ENCODE data around the gene LRP5. TPM values are rescaled to one million over a fixed set of nuclear protein-coding genes. Genes with fewer than 3 reads are reported as not detected.

The LRP5 gene
- total and polyA plus RNA-seq, 5 donors from 2014 or later, result 0.22 to 1.3 (median 0.79) TPM; not detected in 1

DNA sequence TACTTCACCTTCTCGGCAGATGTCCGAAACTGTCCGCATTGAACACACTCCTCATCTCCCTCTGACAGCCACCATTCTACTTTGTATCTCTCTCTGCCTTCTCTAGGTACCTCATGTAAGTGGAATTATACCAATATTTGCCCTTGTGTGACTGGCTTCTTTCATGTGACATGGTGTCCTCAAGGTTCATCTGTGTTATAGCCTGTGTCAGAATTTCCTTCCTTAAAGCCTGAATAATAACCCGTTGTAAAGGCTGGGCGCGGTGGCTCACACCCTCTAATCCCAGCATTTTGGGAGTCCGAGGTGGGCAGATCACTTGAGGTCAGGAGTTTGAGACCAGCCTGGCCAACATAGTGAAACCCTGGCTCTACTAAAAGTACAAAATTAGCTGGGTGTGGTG is 107.8 kb downstream of the LRP5 start:
- H3K9me3 ChIP-seq (ENCODE audit: control insufficient read depth in 2 of 2, low read length in 2 of 2), result no peaks in the 10 kb centered on the region
- Mint-ChIP-seq H3K4me1 (peaks cover 0 to 4% (median 1%) of the 10 kb centered on the region in 4 donors), H3K27me3 (no peaks in the 10 kb centered on the region), H3K36me3 (peaks cover 10% of the 10 kb centered on the region), H3K9me3 (peaks cover 0 to 1% (median 0%) of the 10 kb centered on the region in 7 donors), H3K4me3 (peak overlapping the region in 1 of 4 donors; percentile 15), H3K27ac (no peak overlapping the region)
- H3K27me3 ChIP-seq (ENCODE audit: control insufficient read depth, insufficient read depth, low read length), result no peaks in the 10 kb centered on the region
- ATAC-seq (ENCODE audit: low read depth in 2 of 2), result no peak
- no peak for DNase-seq
- H3K4me3 ChIP-seq (ENCODE audit: low read depth, low read length), result no peak overlapping the region
- H3K36me3 ChIP-seq (ENCODE audit: control insufficient read depth, insufficient read depth, low read length), result no peaks in the 10 kb centered on the region
- no peak overlapping the region for H3K27ac ChIP-seq (ENCODE audit: insufficient read depth, low read length, poor library complexity, severe bottlenecking)
- no peaks in the 10 kb centered on the region for H3K4me1 ChIP-seq (ENCODE audit: control insufficient read depth, insufficient read depth, low read length, poor library complexity, severe bottlenecking)

DNA sequence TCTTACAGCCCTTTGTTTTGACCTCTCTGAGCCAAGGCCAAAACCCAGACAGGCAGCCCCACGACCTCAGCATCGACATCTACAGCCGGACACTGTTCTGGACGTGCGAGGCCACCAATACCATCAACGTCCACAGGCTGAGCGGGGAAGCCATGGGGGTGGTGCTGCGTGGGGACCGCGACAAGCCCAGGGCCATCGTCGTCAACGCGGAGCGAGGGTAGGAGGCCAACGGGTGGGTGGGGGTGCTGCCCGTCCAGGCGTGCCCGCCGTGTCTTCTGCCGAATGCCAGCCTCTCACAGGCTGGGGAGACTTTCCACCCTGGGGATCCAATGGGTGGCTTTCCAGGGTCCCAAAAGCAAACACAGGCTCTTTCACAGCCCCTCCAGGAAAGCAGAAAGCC is 111.1 kb downstream of the LRP5 start:
- H3K27ac ChIP-seq (ENCODE audit: insufficient read depth, low read length, poor library complexity, severe bottlenecking), result no peak overlapping the region
- no peak overlapping the region for H3K27ac Mint-ChIP-seq
- no peaks in the 10 kb centered on the region for H3K27me3 ChIP-seq (ENCODE audit: control insufficient read depth, insufficient read depth, low read length)
- peaks cover 0 to 1% (median 0%) of the 10 kb centered on the region in 7 donors for H3K9me3 Mint-ChIP-seq
- H3K4me1 Mint-ChIP-seq, result no peaks in the 10 kb centered on the region
- no peak overlapping the region for H3K4me3 Mint-ChIP-seq
- DNase-seq (no peak), ATAC-seq (ENCODE audit: low read depth in 2 of 2) (no peak)
- no peaks in the 10 kb centered on the region for H3K27me3 Mint-ChIP-seq
- H3K4me3 ChIP-seq (ENCODE audit: low read depth, low read length), result no peak overlapping the region
- no peaks in the 10 kb centered on the region for H3K4me1 ChIP-seq (ENCODE audit: control insufficient read depth, insufficient read depth, low read length, poor library complexity, severe bottlenecking)
- H3K36me3 ChIP-seq (ENCODE audit: control insufficient read depth, insufficient read depth, low read length), result no peaks in the 10 kb centered on the region
- no peaks in the 10 kb centered on the region for H3K9me3 ChIP-seq (ENCODE audit: control insufficient read depth in 2 of 2, low read length in 2 of 2)
- peaks cover 3% of the 10 kb centered on the region for H3K36me3 Mint-ChIP-seq

DNA sequence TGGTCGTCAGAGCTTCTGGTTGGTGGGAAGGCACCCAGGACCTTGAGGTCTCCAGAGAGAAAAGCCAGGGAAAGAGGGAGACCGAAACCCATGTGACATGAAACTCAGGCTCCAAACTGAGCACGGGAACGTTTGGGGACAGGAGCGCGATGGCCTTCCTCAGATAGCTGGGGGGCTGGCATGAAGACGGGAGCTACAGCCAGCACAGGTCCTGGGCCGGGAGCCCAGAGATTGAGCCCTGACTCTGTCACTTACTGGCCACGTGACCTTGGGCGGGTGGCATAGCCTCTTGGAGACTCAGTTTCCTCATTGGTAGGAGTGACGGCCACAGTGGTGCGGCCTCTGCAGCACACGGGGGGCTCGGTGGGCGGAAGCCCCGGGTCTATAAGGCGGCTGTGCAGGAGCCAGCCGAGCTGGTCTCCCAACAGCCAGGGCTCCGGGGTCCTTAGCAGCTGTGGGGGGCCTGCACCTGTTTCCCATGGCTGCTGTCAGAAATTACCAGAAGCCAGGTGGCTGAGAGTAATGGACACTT is 111.8 kb downstream of the LRP5 start:
- Histone ChIP-seq H3K9me3 (ENCODE audit: control insufficient read depth in 2 of 2, low read length in 2 of 2) (peaks cover 2% of the 10 kb centered on the region in 2 experiments), H3K4me3 (ENCODE audit: low read depth, low read length) (no peak overlapping the region), H3K27me3 (ENCODE audit: control insufficient read depth, insufficient read depth, low read length) (no peaks in the 10 kb centered on the region), H3K36me3 (ENCODE audit: control insufficient read depth, insufficient read depth, low read length) (no peaks in the 10 kb centered on the region), H3K27ac (ENCODE audit: insufficient read depth, low read length, poor library complexity, severe bottlenecking) (no peak overlapping the region), H3K4me1 (ENCODE audit: control insufficient read depth, insufficient read depth, low read length, poor library complexity, severe bottlenecking) (no peaks in the 10 kb centered on the region)
- Mint-ChIP-seq H3K27me3 (no peaks in the 10 kb centered on the region), H3K9me3 (peaks cover 0 to 3% (median 1%) of the 10 kb centered on the region in 7 donors), H3K4me1 (no peaks in the 10 kb centered on the region), H3K4me3 (no peak overlapping the region), H3K27ac (no peak overlapping the region), H3K36me3 (peaks cover 5% of the 10 kb centered on the region)
- DNase-seq (no peak), ATAC-seq (ENCODE audit: low read depth in 2 of 2) (no peak)

GRCh38 chr11:68424981-68425865 is 112.8 kb downstream of the LRP5 start:
- Mint-ChIP-seq H3K9me3 (peaks cover 0 to 9% (median 4%) of the 10 kb centered on the region in 7 donors), H3K4me1 (no peaks in the 10 kb centered on the region), H3K4me3 (no peak overlapping the region), H3K27ac (no peak overlapping the region), H3K36me3 (peaks cover 5% of the 10 kb centered on the region), H3K27me3 (no peaks in the 10 kb centered on the region)
- no peaks in the 10 kb centered on the region for H3K27me3 ChIP-seq (ENCODE audit: control insufficient read depth, insufficient read depth, low read length)
- DNase-seq (no peak), ATAC-seq (ENCODE audit: low read depth in 2 of 2) (no peak)
- H3K4me1 ChIP-seq (ENCODE audit: control insufficient read depth, insufficient read depth, low read length, poor library complexity, severe bottlenecking), result no peaks in the 10 kb centered on the region
- H3K9me3 ChIP-seq (ENCODE audit: control insufficient read depth in 2 of 2, low read length in 2 of 2), result peaks cover 8 to 12% of the 10 kb centered on the region in 2 experiments
- H3K36me3 ChIP-seq (ENCODE audit: control insufficient read depth, insufficient read depth, low read length), result no peaks in the 10 kb centered on the region
- H3K4me3 ChIP-seq (ENCODE audit: low read depth, low read length), result no peak overlapping the region
- H3K27ac ChIP-seq (ENCODE audit: insufficient read depth, low read length, poor library complexity, severe bottlenecking), result no peak overlapping the region

DNA sequence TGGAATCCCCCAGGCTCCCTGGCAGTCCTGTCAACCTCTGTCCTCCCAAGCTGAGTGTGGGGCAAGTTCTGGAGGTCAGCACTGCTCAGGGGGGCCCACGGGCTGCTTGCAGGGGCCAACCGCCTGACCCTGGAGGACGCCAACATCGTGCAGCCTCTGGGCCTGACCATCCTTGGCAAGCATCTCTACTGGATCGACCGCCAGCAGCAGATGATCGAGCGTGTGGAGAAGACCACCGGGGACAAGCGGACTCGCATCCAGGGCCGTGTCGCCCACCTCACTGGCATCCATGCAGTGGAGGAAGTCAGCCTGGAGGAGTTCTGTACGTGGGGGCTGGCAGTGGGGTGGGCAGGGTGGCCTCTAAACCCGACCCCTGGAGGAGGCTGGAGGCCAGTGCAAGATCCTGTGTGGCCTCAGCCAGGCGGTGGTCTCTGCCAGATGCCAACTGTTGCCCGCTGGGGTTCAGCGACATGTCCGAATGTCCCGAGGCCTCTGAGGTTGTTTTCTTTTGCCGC is 113.5 kb downstream of the LRP5 start:
- Mint-ChIP-seq H3K4me1 (no peaks in the 10 kb centered on the region), H3K4me3 (no peak overlapping the region), H3K27me3 (no peaks in the 10 kb centered on the region), H3K36me3 (peaks cover 11% of the 10 kb centered on the region), H3K9me3 (peaks cover 0 to 14% (median 7%) of the 10 kb centered on the region in 7 donors), H3K27ac (no peak overlapping the region)
- no peaks in the 10 kb centered on the region for H3K4me1 ChIP-seq (ENCODE audit: control insufficient read depth, insufficient read depth, low read length, poor library complexity, severe bottlenecking)
- no peak for DNase-seq
- H3K27me3 ChIP-seq (ENCODE audit: control insufficient read depth, insufficient read depth, low read length), result no peaks in the 10 kb centered on the region
- ATAC-seq (ENCODE audit: low read depth in 2 of 2), result no peak
- no peak overlapping the region for H3K4me3 ChIP-seq (ENCODE audit: low read depth, low read length)
- peaks cover 8 to 12% of the 10 kb centered on the region in 2 experiments for H3K9me3 ChIP-seq (ENCODE audit: control insufficient read depth in 2 of 2, low read length in 2 of 2)
- no peak overlapping the region for H3K27ac ChIP-seq (ENCODE audit: insufficient read depth, low read length, poor library complexity, severe bottlenecking)
- no peaks in the 10 kb centered on the region for H3K36me3 ChIP-seq (ENCODE audit: control insufficient read depth, insufficient read depth, low read length)

DNA sequence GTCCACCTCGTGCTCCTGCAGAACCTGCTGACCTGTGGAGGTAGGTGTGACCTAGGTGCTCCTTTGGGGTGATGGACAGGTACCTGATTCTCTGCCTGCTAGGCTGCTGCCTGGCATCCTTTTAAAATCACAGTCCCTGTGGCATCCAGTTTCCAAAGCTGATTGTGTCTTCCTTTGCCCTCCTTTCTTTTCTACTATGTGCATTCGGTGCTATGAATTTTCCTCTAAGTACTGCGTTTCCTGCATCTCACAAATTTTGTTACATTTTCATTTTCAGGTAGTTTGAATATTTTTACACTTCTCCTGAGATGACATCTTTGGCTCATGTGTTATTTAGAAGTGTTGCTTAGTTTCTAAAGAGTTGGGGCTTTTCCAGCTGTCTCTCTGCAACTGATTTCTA is 117.3 kb downstream of the LRP5 start:
- ATAC-seq (ENCODE audit: low read depth in 2 of 2) (no peak), DNase-seq (no peak)
- Histone ChIP-seq H3K4me3 (ENCODE audit: low read depth, low read length) (no peak overlapping the region), H3K9me3 (ENCODE audit: control insufficient read depth in 2 of 2, low read length in 2 of 2) (peaks cover 8 to 12% of the 10 kb centered on the region in 2 experiments), H3K27me3 (ENCODE audit: control insufficient read depth, insufficient read depth, low read length) (no peaks in the 10 kb centered on the region), H3K27ac (ENCODE audit: insufficient read depth, low read length, poor library complexity, severe bottlenecking) (no peak overlapping the region), H3K36me3 (ENCODE audit: control insufficient read depth, insufficient read depth, low read length) (no peaks in the 10 kb centered on the region), H3K4me1 (ENCODE audit: control insufficient read depth, insufficient read depth, low read length, poor library complexity, severe bottlenecking) (no peaks in the 10 kb centered on the region)
- Mint-ChIP-seq H3K36me3 (peaks cover 11% of the 10 kb centered on the region), H3K27ac (no peak overlapping the region), H3K27me3 (no peaks in the 10 kb centered on the region), H3K9me3 (peaks cover 0 to 16% (median 7%) of the 10 kb centered on the region in 7 donors), H3K4me1 (no peaks in the 10 kb centered on the region), H3K4me3 (no peak overlapping the region)

GRCh38 chr11:68430384-68430783 is 118.0 kb downstream of the LRP5 start:
- Histone ChIP-seq H3K36me3 (ENCODE audit: control insufficient read depth, insufficient read depth, low read length) (no peaks in the 10 kb centered on the region), H3K9me3 (ENCODE audit: control insufficient read depth in 2 of 2, low read length in 2 of 2) (peaks cover 8 to 12% of the 10 kb centered on the region in 2 experiments), H3K27me3 (ENCODE audit: control insufficient read depth, insufficient read depth, low read length) (no peaks in the 10 kb centered on the region), H3K4me3 (ENCODE audit: low read depth, low read length) (no peak overlapping the region), H3K4me1 (ENCODE audit: control insufficient read depth, insufficient read depth, low read length, poor library complexity, severe bottlenecking) (no peaks in the 10 kb centered on the region), H3K27ac (ENCODE audit: insufficient read depth, low read length, poor library complexity, severe bottlenecking) (no peak overlapping the region)
- H3K4me1 Mint-ChIP-seq, result no peaks in the 10 kb centered on the region
- H3K9me3 Mint-ChIP-seq, result peaks cover 0 to 16% (median 7%) of the 10 kb centered on the region in 7 donors
- H3K36me3 Mint-ChIP-seq, result peaks cover 11% of the 10 kb centered on the region
- ATAC-seq (ENCODE audit: low read depth in 2 of 2), result no peak
- H3K4me3 Mint-ChIP-seq, result no peak overlapping the region
- H3K27ac Mint-ChIP-seq, result no peak overlapping the region
- no peaks in the 10 kb centered on the region for H3K27me3 Mint-ChIP-seq
- no peak for DNase-seq
